Measurements from ENCODE around the gene GLI1.
"Not testable (repeated sequence)": the region's sequence is repeated elsewhere in the genome, so short reads cannot be mapped to it uniquely, and the experiment has no call there.

Gene GLI1

GRCh38 chr12:57490126-57490525 lies 30.5 kb downstream of the GLI1 start:
- Histone ChIP-seq H3K4me3 (no peak overlapping the region), H3K27ac (no peak overlapping the region)
- DNase-seq (ENCODE audit: low spot score) = no peak
- TF ChIP-seq, protein P1, sequence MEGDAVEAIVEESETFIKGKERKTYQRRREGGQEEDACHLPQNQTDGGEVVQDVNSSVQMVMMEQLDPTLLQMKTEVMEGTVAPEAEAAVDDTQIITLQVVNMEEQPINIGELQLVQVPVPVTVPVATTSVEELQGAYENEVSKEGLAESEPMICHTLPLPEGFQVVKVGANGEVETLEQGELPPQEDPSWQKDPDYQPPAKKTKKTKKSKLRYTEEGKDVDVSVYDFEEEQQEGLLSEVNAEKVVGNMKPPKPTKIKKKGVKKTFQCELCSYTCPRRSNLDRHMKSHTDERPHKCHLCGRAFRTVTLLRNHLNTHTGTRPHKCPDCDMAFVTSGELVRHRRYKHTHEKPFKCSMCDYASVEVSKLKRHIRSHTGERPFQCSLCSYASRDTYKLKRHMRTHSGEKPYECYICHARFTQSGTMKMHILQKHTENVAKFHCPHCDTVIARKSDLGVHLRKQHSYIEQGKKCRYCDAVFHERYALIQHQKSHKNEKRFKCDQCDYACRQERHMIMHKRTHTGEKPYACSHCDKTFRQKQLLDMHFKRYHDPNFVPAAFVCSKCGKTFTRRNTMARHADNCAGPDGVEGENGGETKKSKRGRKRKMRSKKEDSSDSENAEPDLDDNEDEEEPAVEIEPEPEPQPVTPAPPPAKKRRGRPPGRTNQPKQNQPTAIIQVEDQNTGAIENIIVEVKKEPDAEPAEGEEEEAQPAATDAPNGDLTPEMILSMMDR (IDR thresholded peaks at IDR 0.05) = no peak

- no peak overlapping the region for H3K27ac ChIP-seq
- H3K4me3 ChIP-seq = no peak overlapping the region
- TF ChIP-seq, protein P1 (IDR thresholded peaks at IDR 0.05) = no peak
- no peak for DNase-seq (ENCODE audit: low spot score)
Measured at GRCh38 chr12:57491393-57492280, 32.1 kb downstream of the GLI1 start.

GRCh38 chr12:57495051-57495701 lies 35.6 kb downstream of the GLI1 start:
- DNase-seq (ENCODE audit: low spot score); H3K27ac ChIP-seq; H3K4me3 ChIP-seq: not testable (repeated sequence)

DNA sequence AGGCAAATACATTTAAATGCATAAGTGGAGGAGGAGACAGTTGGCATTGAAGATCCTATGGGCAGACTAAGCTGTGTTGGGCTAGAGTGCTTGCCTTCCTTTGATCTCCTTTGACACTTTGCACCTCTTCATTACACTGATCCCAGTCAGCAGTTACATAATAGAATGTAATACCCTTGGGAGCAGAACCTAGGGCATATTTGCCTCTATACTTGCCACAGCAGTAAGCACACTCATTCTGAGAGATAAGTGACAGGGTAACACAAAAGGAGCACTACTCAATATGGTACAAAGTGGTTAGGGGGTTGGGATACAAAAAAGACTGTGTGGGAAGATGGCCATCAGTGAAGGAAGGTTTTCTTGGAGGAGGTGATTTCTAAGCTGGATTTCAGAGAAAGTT lies 37.2 kb downstream of the GLI1 start:
- TF ChIP-seq, protein P1 (IDR thresholded peaks at IDR 0.05) = no peak
- no peak for DNase-seq (ENCODE audit: low spot score)
- H3K27ac ChIP-seq = no peak overlapping the region
- no peak overlapping the region for H3K4me3 ChIP-seq

DNA sequence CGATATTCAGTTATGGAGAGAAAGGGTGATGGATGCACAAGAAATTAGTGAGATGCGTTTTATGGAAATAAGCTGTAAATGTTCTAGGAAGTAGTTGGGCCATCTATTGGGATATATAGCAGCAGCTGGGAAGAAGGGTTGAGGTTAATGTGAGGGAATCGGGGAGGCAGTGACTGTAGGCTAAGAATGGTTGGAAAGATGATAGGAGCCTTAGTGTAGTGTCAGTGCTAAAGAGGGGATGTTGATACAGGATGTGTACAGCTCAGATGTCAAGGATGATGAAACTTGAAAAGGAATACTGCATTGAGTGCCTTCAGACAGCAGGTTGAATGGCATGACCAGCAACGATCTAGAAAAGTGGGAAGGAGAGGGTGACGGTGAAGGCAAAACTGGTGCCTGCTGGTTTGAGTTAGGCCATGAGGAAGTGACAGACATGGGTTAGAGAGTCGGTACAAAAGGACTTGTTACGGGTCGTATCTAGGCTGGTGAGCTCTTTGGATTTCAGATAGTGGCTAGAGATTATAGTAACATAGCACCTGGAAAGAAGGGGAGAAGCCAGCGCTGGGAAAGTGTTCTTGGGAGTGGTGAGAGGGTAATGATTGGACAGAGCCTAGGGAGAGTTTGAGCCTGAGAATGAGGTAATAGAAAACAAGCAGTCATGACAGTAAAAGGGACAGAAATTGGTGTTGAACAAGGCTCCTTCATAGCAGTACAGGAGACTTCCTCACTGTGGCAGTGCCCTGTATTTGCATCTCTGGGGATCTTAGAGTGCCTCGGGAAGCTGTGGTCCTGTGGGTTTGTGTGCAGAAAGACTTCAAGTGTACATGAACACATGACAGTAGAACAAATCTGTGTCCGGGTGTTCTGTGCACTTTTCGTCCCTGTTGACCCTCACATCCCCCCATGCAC lies 37.9 kb downstream of the GLI1 start:
- no peak overlapping the region for H3K4me3 ChIP-seq
- DNase-seq (ENCODE audit: low spot score) = no peak
- TF ChIP-seq, protein P1 (IDR thresholded peaks at IDR 0.05) = no peak
- no peak overlapping the region for H3K27ac ChIP-seq

DNA sequence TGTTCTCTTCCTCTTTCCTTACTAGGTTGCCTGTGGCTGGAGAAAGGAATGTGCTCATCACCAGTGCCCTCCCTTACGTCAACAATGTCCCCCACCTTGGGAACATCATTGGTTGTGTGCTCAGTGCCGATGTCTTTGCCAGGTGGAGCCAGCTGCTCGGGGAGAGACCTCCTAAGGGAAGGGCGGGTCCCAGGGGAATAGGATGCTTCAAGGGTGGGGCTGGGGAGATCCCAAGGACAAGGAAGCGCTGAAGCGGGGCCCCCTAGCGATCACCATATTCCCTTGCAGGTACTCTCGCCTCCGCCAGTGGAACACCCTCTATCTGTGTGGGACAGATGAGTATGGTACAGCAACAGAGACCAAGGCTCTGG lies 38.5 kb downstream of the GLI1 start:
- H3K4me3 ChIP-seq = no peak overlapping the region
- H3K27ac ChIP-seq = no peak overlapping the region
- DNase-seq (ENCODE audit: low spot score) = no peak
- TF ChIP-seq, protein P1 (IDR thresholded peaks at IDR 0.05) = no peak

- TF ChIP-seq, protein P1 (IDR thresholded peaks at IDR 0.05) = no peak
- DNase-seq (ENCODE audit: low spot score) = no peak
- no peak overlapping the region for H3K27ac ChIP-seq
- no peak overlapping the region for H3K4me3 ChIP-seq
Measured at GRCh38 chr12:57498571-57498970, 39.0 kb downstream of the GLI1 start.

Data from coronary artery (tissue), 2 donors.